IMR-90 (cell line): Measurements from ENCODE around the gene NT5E. TPM values are rescaled to one million over a fixed set of nuclear protein-coding genes. Genes with fewer than 3 reads are reported as not detected.

Source experiments
- ATAC-seq: fragments of 200-7000 bp; cut with Tn5 transposase; 2 replicates; pipeline ENCODE4 v1.9.1; 2020; ENCODE audit warnings: low read depth, mild to moderate bottlenecking, moderate library complexity
- BruUV-seq: library from RNA; stranded (reverse); fragments of 400-500 nt; replicated peaks from 2 replicates; lab custom pipeline; 2021; lab: Mats Ljungman, UMichigan
- CTCF ChIA-PET: fragments of 300-600 bp; formaldehyde crosslinking; extraction: SDS; loops from one replicate; lab custom pipeline; 2021; ENCODE audit warnings: antibody characterized with exemption; lab: Yijun Ruan, JAX
- POLR2A ChIA-PET: fragments of 300-600 bp; sonication (Branson Sonifier 250); formaldehyde crosslinking; loops from one replicate; lab custom pipeline; 2022; ENCODE audit warnings: antibody characterized with exemption; ENCODE audit not compliant: unreplicated experiment; lab: Charles Lee
- DNase-seq: peaks from one replicate; pipeline ENCODE4 v3.0.0; 2013
- H2AFZ ChIP-seq: replicated peaks from 2 replicates; pipeline ENCODE3; 2013; ENCODE audit warnings: low read length, mild to moderate bottlenecking; ENCODE audit not compliant: poor library complexity
- H2AK5ac ChIP-seq: 2 replicates; pipeline ENCODE4 v1.6.1; 2013; ENCODE audit warnings: low read depth, low read length, inconsistent platforms
- H2AK9ac ChIP-seq: replicated peaks from 2 replicates; pipeline ENCODE3; 2013; ENCODE audit warnings: mild to moderate bottlenecking, low read depth, low read length, moderate library complexity; ENCODE audit not compliant: poor library complexity
- H2BK120ac ChIP-seq: 2 replicates; pipeline ENCODE4 v1.6.1; 2013; ENCODE audit warnings: low read depth, low read length, inconsistent platforms
- H2BK15ac ChIP-seq: 3 replicates; pipeline ENCODE4 v1.6.1; 2013; ENCODE audit warnings: low read depth, low read length, inconsistent platforms
- H2BK20ac ChIP-seq: 2 replicates; pipeline ENCODE4 v1.6.1; 2013; ENCODE audit warnings: low read depth, mild to moderate bottlenecking, inconsistent platforms, low read length, moderate library complexity
- H2BK5ac ChIP-seq: 2 replicates; pipeline ENCODE4 v1.6.1; 2013; ENCODE audit warnings: mild to moderate bottlenecking, low read depth, low read length, inconsistent platforms; ENCODE audit not compliant: poor library complexity, severe bottlenecking
- H3K14ac ChIP-seq: replicated peaks from 2 replicates; pipeline ENCODE4 v1.6.1; 2013; ENCODE audit warnings: low read depth, low read length, inconsistent platforms
- H3K18ac ChIP-seq: 2 replicates; pipeline ENCODE4 v1.6.1; 2013; ENCODE audit warnings: low read depth, low read length, control low read depth
- H3K23ac ChIP-seq: 2 replicates; pipeline ENCODE4 v1.6.1; 2013; ENCODE audit warnings: low read depth, low read length, inconsistent platforms
- H3K27ac ChIP-seq: 2 replicates; pipeline ENCODE4 v1.5.1; 2013; ENCODE audit warnings: mild to moderate bottlenecking, control low read depth, low read length; ENCODE audit not compliant: insufficient read depth
- H3K27me3 ChIP-seq: 2 replicates; pipeline ENCODE4 v1.6.1; 2013; ENCODE audit warnings: low read length; ENCODE audit not compliant: control insufficient read depth, insufficient read depth
- H3K36me3 ChIP-seq: 2 replicates; pipeline ENCODE4 v1.6.1; 2013; ENCODE audit warnings: low read length, mixed read lengths; ENCODE audit not compliant: control insufficient read depth, insufficient read depth
- H3K4ac ChIP-seq: 2 replicates; pipeline ENCODE4 v1.6.1; 2013; ENCODE audit warnings: low read depth, low read length, inconsistent platforms
- H3K4me1 ChIP-seq: 2 replicates; pipeline ENCODE4 v1.6.1; 2013; ENCODE audit warnings: low read length, mixed read lengths; ENCODE audit not compliant: control insufficient read depth, insufficient read depth
- H3K4me2 ChIP-seq: 2 replicates; pipeline ENCODE4 v1.6.1; 2013; ENCODE audit warnings: low read depth, mild to moderate bottlenecking, control low read depth, low read length, moderate library complexity
- H3K4me3 ChIP-seq: 2 replicates; pipeline ENCODE4 v1.5.1; 2013; ENCODE audit warnings: low read depth, mild to moderate bottlenecking, control low read depth, low read length, moderate library complexity; ENCODE audit not compliant: insufficient read depth
- H3K56ac ChIP-seq: 2 replicates; pipeline ENCODE4 v1.6.1; 2013; ENCODE audit warnings: low read length, inconsistent platforms; ENCODE audit not compliant: insufficient read depth; ENCODE audit errors: extremely low read depth
- H3K79me1 ChIP-seq, 2 experiments: 2 replicates each; pipeline ENCODE4 v1.6.1; 2013; ENCODE audit warnings: low read length in 2 of 2, inconsistent platforms in 1 of 2, low read depth in 1 of 2
- H3K9ac ChIP-seq: 2 replicates; pipeline ENCODE4 v1.6.1; 2013; ENCODE audit warnings: low read depth, low read length, control low read depth
- H3K9me1 ChIP-seq: 2 replicates; pipeline ENCODE4 v1.6.1; 2013; ENCODE audit warnings: low read length, inconsistent platforms; ENCODE audit not compliant: insufficient read depth
- H3K9me3 ChIP-seq: 2 replicates; pipeline ENCODE4 v1.6.1; 2013; ENCODE audit warnings: low read length; ENCODE audit not compliant: control insufficient read depth, insufficient read depth
- H4K20me1 ChIP-seq: 2 replicates; pipeline ENCODE4 v1.6.1; 2013; ENCODE audit warnings: low read length, inconsistent platforms; ENCODE audit not compliant: insufficient read depth
- H4K5ac ChIP-seq: 2 replicates; pipeline ENCODE4 v1.6.1; 2013; ENCODE audit warnings: mild to moderate bottlenecking, low read depth, low read length, control low read depth
- H4K8ac ChIP-seq, 2 experiments: 2 replicates each; pipeline ENCODE4 v1.6.1; 2013; ENCODE audit warnings: low read depth in 2 of 2, low read length in 2 of 2, control low read depth in 1 of 2, inconsistent platforms in 1 of 2
- H4K91ac ChIP-seq: 2 replicates; pipeline ENCODE4 v1.6.1; 2013; ENCODE audit warnings: low read depth, low read length, inconsistent platforms; ENCODE audit not compliant: insufficient read depth
- BHLHE40 ChIP-seq: fragments of 150-350 bp; IDR thresholded peaks from 2 replicates; pipeline ENCODE4 v1.6.1; 2016; ENCODE audit warnings: mild to moderate bottlenecking, low read depth, low read length
- CEBPB ChIP-seq: IDR thresholded peaks from 2 replicates; pipeline ENCODE4 v1.6.1; 2012; ENCODE audit warnings: low read depth, low read length, improper control_type of control experiment
- CHD1 ChIP-seq: IDR thresholded peaks from 2 replicates; pipeline ENCODE4 v1.6.1; 2012; ENCODE audit warnings: low read depth, low read length, improper control_type of control experiment
- CTCF ChIP-seq: conservative IDR thresholded peaks from 2 replicates; pipeline ENCODE4 v1.5.1; 2012; ENCODE audit warnings: mild to moderate bottlenecking, low read depth, low read length, improper control_type of control experiment
- ELK1 ChIP-seq: fragments of 150-350 bp; IDR thresholded peaks from 2 replicates; pipeline ENCODE4 v1.6.1; 2016; ENCODE audit warnings: low read depth, mild to moderate bottlenecking, low read length, moderate library complexity, borderline replicate concordance
- FOS ChIP-seq: fragments of 150-350 bp; IDR thresholded peaks from 2 replicates; pipeline ENCODE4 v1.6.1; 2016; ENCODE audit warnings: low read depth, low read length
- MAFK ChIP-seq: IDR thresholded peaks from 2 replicates; pipeline ENCODE4 v1.6.1; 2012; ENCODE audit warnings: low read depth, low read length, improper control_type of control experiment
- MAZ ChIP-seq: IDR thresholded peaks from 2 replicates; pipeline ENCODE4 v1.6.1; 2012; ENCODE audit warnings: low read depth, mild to moderate bottlenecking, low read length, improper control_type of control experiment, moderate library complexity, borderline replicate concordance
- MXI1 ChIP-seq: IDR thresholded peaks from 2 replicates; pipeline ENCODE4 v1.6.1; 2012; ENCODE audit warnings: low read depth, mild to moderate bottlenecking, low read length, moderate library complexity, borderline replicate concordance
- POLR2A ChIP-seq: IDR thresholded peaks from 2 replicates; pipeline ENCODE4 v1.6.1; 2012; ENCODE audit warnings: mild to moderate bottlenecking, low read depth, low read length
- RAD21 ChIP-seq: IDR thresholded peaks from 2 replicates; pipeline ENCODE4 v1.6.1; 2012; ENCODE audit warnings: low read length, improper control_type of control experiment
- RCOR1 ChIP-seq: IDR thresholded peaks from 2 replicates; pipeline ENCODE4 v1.6.1; 2012; ENCODE audit warnings: mild to moderate bottlenecking, low read length, improper control_type of control experiment; ENCODE audit not compliant: insufficient replicate concordance
- RFX5 ChIP-seq: IDR thresholded peaks from 2 replicates; pipeline ENCODE4 v1.8.0; 2012; ENCODE audit warnings: low read depth, mild to moderate bottlenecking, low read length, moderate library complexity
- SMC3 ChIP-seq: fragments of 150-350 bp; IDR thresholded peaks from 2 replicates; pipeline ENCODE4 v1.6.1; 2016; ENCODE audit warnings: low read depth, mild to moderate bottlenecking, antibody characterized with exemption, low read length, moderate library complexity
- WGBS, 2 experiments: methylation state at CpG; one replicate each; pipeline versions ENCODE4 v1.1.5 to v1.1.7; 2013; ENCODE audit warnings: missing lambda C conversion rate in 2 of 2; ENCODE audit not compliant: insufficient read length in 1 of 2; ENCODE audit errors: extremely low coverage in 2 of 2; 5-methylcytosine and 5-hydroxymethylcytosine counted together
- dilution Hi-C: fragments of 300-500 bp; cut with HindIII; formaldehyde crosslinking; loops from one replicate; pipeline ENCODE4 v1.14.3; 2018; ENCODE audit warnings: low sequenced_read_pairs; ENCODE audit not compliant: unreplicated experiment
- in situ Hi-C: fragments of 300-500 bp; cut with MboI; formaldehyde crosslinking; loops from 3 replicates; pipeline ENCODE4 v1.14.3; 2019; ENCODE audit warnings: low sequenced_read_pairs, inconsistent platforms, mixed read lengths
- intact Hi-C: fragments of 100-400 bp; cut with micrococcal nuclease; formaldehyde crosslinking; loops from 2 replicates; pipeline ENCODE4 v1.10.0; 2022
- polyA plus RNA-seq, 3 experiments: library from polyadenylated mRNA; depleted of rRNA; stranded (reverse); fragments of >200 nt; gene quantifications; 2 replicates each; pipeline ENCODE4 v1.2.3, GENCODE V29; 2012; ENCODE audit warnings: low replicate concordance in 1 of 3
- total RNA-seq: library from RNA; depleted of rRNA; stranded (reverse); fragments of >200 nt; gene quantifications from 2 replicates; pipeline ENCODE4 v1.2.3, GENCODE V29; 2012

Gene NT5E
- total and polyA plus RNA-seq, 2 of the 4 experiments (the other 2 are of a cell fraction) = 153 to 280 TPM

- H3K79me1 ChIP-seq = peaks cover 29 to 50% of the 10 kb centered on the region in 2 experiments
- in situ Hi-C loops = loop anchor here (5.0 kb wide), 1 partner anchor 133 kb away; no protein-coding TSS in a partner anchor
- no peak overlapping the region for H2AK5ac ChIP-seq
- H4K20me1 ChIP-seq = no peaks in the 10 kb centered on the region
- WGBS, 2 experiments = 60% methylated on average over 1 of the region's 5 CpGs; no CpG with 5 or more reads in 1 of the 2 experiments
- H4K8ac ChIP-seq = no peak overlapping the region
- no peak overlapping the region for H2BK20ac ChIP-seq
- H3K14ac ChIP-seq = no peak overlapping the region
- H3K4me3 ChIP-seq = no peak overlapping the region
- H3K18ac ChIP-seq = no peak overlapping the region
- DNase-seq = no peak
- ChIA-PET CTCF (interaction anchor here (1.2 kb wide), 1 partner anchor 34 kb away, joined by 3 read pairs; no protein-coding TSS in a partner anchor), POLR2A (no interaction called here)
- H2AK9ac ChIP-seq = no peak overlapping the region
- H3K23ac ChIP-seq = no peak overlapping the region
- no TSS peak for BruUV-seq
- H2BK15ac ChIP-seq = no peak overlapping the region
- H2BK120ac ChIP-seq = no peak overlapping the region
- no peak overlapping the region for H3K27ac ChIP-seq
- H2AFZ ChIP-seq = no peak overlapping the region
- no peak overlapping the region for H4K5ac ChIP-seq
- ATAC-seq = no peak
- peaks cover 20% of the 10 kb centered on the region for H3K36me3 ChIP-seq
- H4K91ac ChIP-seq = no peak overlapping the region
- H3K4me2 ChIP-seq = no peak overlapping the region
- dilution Hi-C loops = no loop called here
- peaks cover 3% of the 10 kb centered on the region; the same call in 1 of the 2 replicates for H3K4me1 ChIP-seq
- H3K9me1 ChIP-seq = peaks cover 18% of the 10 kb centered on the region
- H3K9me3 ChIP-seq = no peaks in the 10 kb centered on the region
- no peak for TF ChIP-seq SMC3
- no peak for TF ChIP-seq FOS
- TF ChIP-seq POLR2A = no peak
- no peak for TF ChIP-seq MAFK
- no peak for TF ChIP-seq BHLHE40
- TF ChIP-seq CTCF = no peak
- no peak for TF ChIP-seq CEBPB
- TF ChIP-seq MAZ = no peak
- no peak for TF ChIP-seq ELK1
- TF ChIP-seq RFX5 = no peak
- no peak for TF ChIP-seq MXI1
- no peak for TF ChIP-seq RAD21
- no peak for TF ChIP-seq CHD1
- TF ChIP-seq RCOR1 = no peak
- no peaks in the 10 kb centered on the region for H3K27me3 ChIP-seq
- no peak overlapping the region for H2BK5ac ChIP-seq
- no peak overlapping the region for H3K4ac ChIP-seq
- H3K9ac ChIP-seq = no peak overlapping the region
- no peak overlapping the region for H3K56ac ChIP-seq
- intact Hi-C loops = no loop called here
These were observed 35.1 kb downstream of the NT5E start for GRCh38 chr6:85484948-85485347.
